ENCODE data around the gene ELMO1. TPM values are rescaled to one million over a fixed set of nuclear protein-coding genes. Genes with fewer than 3 reads are reported as not detected.

Gene ELMO1
- polyA plus RNA-seq, 1 experiment: not detected

- ChIA-PET POLR2A (no interaction called here), CTCF (interaction anchor here (0.7 kb wide), 1 partner anchor 89 kb away, joined by 3 read pairs; no protein-coding TSS in a partner anchor)
- no peak for DNase-seq (ENCODE audit: low read depth)
- no peaks in the 10 kb centered on the region for H3K27me3 ChIP-seq (ENCODE audit: control insufficient read depth, insufficient read depth, low read length)
- no peak overlapping the region for H3K4me3 ChIP-seq (ENCODE audit: low read depth, low read length)
- H3K36me3 ChIP-seq (ENCODE audit: control insufficient read depth, insufficient read depth, low read length): no peaks in the 10 kb centered on the region
- TF ChIP-seq, protein P1, sequence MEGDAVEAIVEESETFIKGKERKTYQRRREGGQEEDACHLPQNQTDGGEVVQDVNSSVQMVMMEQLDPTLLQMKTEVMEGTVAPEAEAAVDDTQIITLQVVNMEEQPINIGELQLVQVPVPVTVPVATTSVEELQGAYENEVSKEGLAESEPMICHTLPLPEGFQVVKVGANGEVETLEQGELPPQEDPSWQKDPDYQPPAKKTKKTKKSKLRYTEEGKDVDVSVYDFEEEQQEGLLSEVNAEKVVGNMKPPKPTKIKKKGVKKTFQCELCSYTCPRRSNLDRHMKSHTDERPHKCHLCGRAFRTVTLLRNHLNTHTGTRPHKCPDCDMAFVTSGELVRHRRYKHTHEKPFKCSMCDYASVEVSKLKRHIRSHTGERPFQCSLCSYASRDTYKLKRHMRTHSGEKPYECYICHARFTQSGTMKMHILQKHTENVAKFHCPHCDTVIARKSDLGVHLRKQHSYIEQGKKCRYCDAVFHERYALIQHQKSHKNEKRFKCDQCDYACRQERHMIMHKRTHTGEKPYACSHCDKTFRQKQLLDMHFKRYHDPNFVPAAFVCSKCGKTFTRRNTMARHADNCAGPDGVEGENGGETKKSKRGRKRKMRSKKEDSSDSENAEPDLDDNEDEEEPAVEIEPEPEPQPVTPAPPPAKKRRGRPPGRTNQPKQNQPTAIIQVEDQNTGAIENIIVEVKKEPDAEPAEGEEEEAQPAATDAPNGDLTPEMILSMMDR (IDR thresholded peaks at IDR 0.05; ENCODE audit: insufficient read depth, low read depth, low read length): no peak
Observed at GRCh38 chr7:36874041-36874440, 574.6 kb downstream of the ELMO1 start.

- Histone ChIP-seq H3K27me3 (ENCODE audit: control insufficient read depth, insufficient read depth, low read length) (no peaks in the 10 kb centered on the region), H3K36me3 (ENCODE audit: control insufficient read depth, insufficient read depth, low read length) (no peaks in the 10 kb centered on the region), H3K4me3 (ENCODE audit: low read depth, low read length) (no peak overlapping the region)
- ChIA-PET CTCF (no interaction called here), POLR2A (no interaction called here)
- TF ChIP-seq, protein P1 (IDR thresholded peaks at IDR 0.05; ENCODE audit: insufficient read depth, low read depth, low read length): no peak
- DNase-seq (ENCODE audit: low read depth): no peak
Observed at GRCh38 chr7:36871863-36872262, 576.8 kb downstream of the ELMO1 start.

GRCh38 chr7:36871355-36871738, 577.3 kb downstream of the ELMO1 start:
- TF ChIP-seq, protein P1 (IDR thresholded peaks at IDR 0.05; ENCODE audit: insufficient read depth, low read depth, low read length): no peak

GRCh38 chr7:36870625-36871354, 577.9 kb downstream of the ELMO1 start:
- POLR2A ChIA-PET: no interaction called here

More at GRCh38 chr7:36871355-36871738, 577.3 kb downstream of the ELMO1 start:
- ChIA-PET CTCF (no interaction called here), POLR2A (no interaction called here)
- DNase-seq (ENCODE audit: low read depth): no peak
- Histone ChIP-seq H3K4me3 (ENCODE audit: low read depth, low read length) (no peak overlapping the region), H3K27me3 (ENCODE audit: control insufficient read depth, insufficient read depth, low read length) (no peaks in the 10 kb centered on the region), H3K36me3 (ENCODE audit: control insufficient read depth, insufficient read depth, low read length) (no peaks in the 10 kb centered on the region)

GRCh38 chr7:36868727-36869411, 579.8 kb downstream of the ELMO1 start:
- Histone ChIP-seq H3K4me3 (ENCODE audit: low read depth, low read length) (no peak overlapping the region), H3K27me3 (ENCODE audit: control insufficient read depth, insufficient read depth, low read length) (no peaks in the 10 kb centered on the region), H3K36me3 (ENCODE audit: control insufficient read depth, insufficient read depth, low read length) (no peaks in the 10 kb centered on the region)
- ChIA-PET CTCF (interaction anchor here (0.6 kb wide), 1 partner anchor 1657 kb away, joined by 5 read pairs; no protein-coding TSS in a partner anchor), POLR2A (no interaction called here)
- DNase-seq (ENCODE audit: low read depth): no peak
- TF ChIP-seq, protein P1 (IDR thresholded peaks at IDR 0.05; ENCODE audit: insufficient read depth, low read depth, low read length): no peak

More at GRCh38 chr7:36870625-36871354, 577.9 kb downstream of the ELMO1 start:
- CTCF ChIA-PET: no interaction called here
- Histone ChIP-seq H3K4me3 (ENCODE audit: low read depth, low read length) (no peak overlapping the region), H3K27me3 (ENCODE audit: control insufficient read depth, insufficient read depth, low read length) (no peaks in the 10 kb centered on the region), H3K36me3 (ENCODE audit: control insufficient read depth, insufficient read depth, low read length) (no peaks in the 10 kb centered on the region)
- DNase-seq (ENCODE audit: low read depth): no peak
- TF ChIP-seq, protein P1 (IDR thresholded peaks at IDR 0.05; ENCODE audit: insufficient read depth, low read depth, low read length): no peak

Data from BJ (cell line).